Stimulated activated CD4-positive, alpha-beta T cell treated with anti-CD3 and anti-CD28 coated beads, Interleukin-2, amount 100 ng/mL, for 4 hours (primary cell): ENCODE measurements around the gene RAB2B.
A peak's percentile ranks its signal among the peaks of the same experiment; 100 is the strongest.
"Not testable (repeated sequence)": the region's sequence is repeated elsewhere in the genome, so short reads cannot be mapped to it uniquely, and the experiment has no call there.

Experiments
- DNase-seq: peaks from one replicate; pipeline ENCODE4 v3.0.0-alpha.2; 2020; ENCODE audit warnings: low read depth

Gene RAB2B

GRCh38 chr14:21486640-21487087 lies 9.9 kb upstream of the RAB2B start:
- DNase-seq = no peak

- peak; percentile 75 for DNase-seq
Measured at GRCh38 chr14:21476523-21476924, 235 bp downstream of the RAB2B start.

- no peak for DNase-seq
Measured at GRCh38 chr14:21475767-21476522, 814 bp downstream of the RAB2B start.

- no peak for DNase-seq
Measured at GRCh38 chr14:21467616-21468015, 9.1 kb downstream of the RAB2B start.

- peak; percentile 99 for DNase-seq
Measured at GRCh38 chr14:21455912-21456667, 20.7 kb downstream of the RAB2B start, which contains the start of gene CHD8. TSS of gene CHD8 (minus strand) at chr14:21456123. CDS start at chr14:21431643, 24,480 bp downstream.

- DNase-seq = no peak
Measured at GRCh38 chr14:21455592-21455911, 21.2 kb downstream of the RAB2B start.

- DNase-seq = no peak
Measured at GRCh38 chr14:21454843-21455544, 21.8 kb downstream of the RAB2B start.

GRCh38 chr14:21449899-21450216 lies 26.9 kb downstream of the RAB2B start:
- no peak for DNase-seq

GRCh38 chr14:21442657-21443056 lies 34.1 kb downstream of the RAB2B start:
- DNase-seq = not testable (repeated sequence)

- DNase-seq = no peak
Measured at GRCh38 chr14:21440859-21441258, 35.9 kb downstream of the RAB2B start.

- DNase-seq = peak; percentile 98
Measured at GRCh38 chr14:21437063-21437901, 39.5 kb downstream of the RAB2B start.

GRCh38 chr14:21436567-21437062 lies 40.1 kb downstream of the RAB2B start:
- DNase-seq = no peak

GRCh38 chr14:21431126-21431525 lies 45.6 kb downstream of the RAB2B start:
- no peak for DNase-seq

- DNase-seq = no peak
Measured at GRCh38 chr14:21428930-21429329, 47.8 kb downstream of the RAB2B start.

- DNase-seq = no peak
Measured at GRCh38 chr14:21426692-21427091, 50.1 kb downstream of the RAB2B start.

GRCh38 chr14:21419528-21419927 lies 57.2 kb downstream of the RAB2B start:
- DNase-seq = no peak

GRCh38 chr14:21415329-21415728 lies 61.4 kb downstream of the RAB2B start:
- no peak for DNase-seq

GRCh38 chr14:21414137-21414631 lies 62.6 kb downstream of the RAB2B start:
- DNase-seq = no peak
